HepG2 (cell line): ENCODE data around the gene ARFGAP3. TPM values are rescaled to one million over a fixed set of nuclear protein-coding genes. Genes with fewer than 3 reads are reported as not detected.

Source experiments
- ATAC-seq: fragments of 200-7000 bp; cut with Tn5 transposase; 3 replicates; pipeline ENCODE4 v1.9.1; 2020; ENCODE audit warnings: mild to moderate bottlenecking, moderate library complexity
- BruUV-seq: library from RNA; stranded (reverse); fragments of 400-500 nt; replicated peaks from 2 replicates; lab custom pipeline; 2021; lab: Mats Ljungman, UMichigan
- CTCF ChIA-PET: fragments of 300-600 bp; formaldehyde crosslinking; extraction: SDS; loops from one replicate; lab custom pipeline; 2021; ENCODE audit warnings: low total read pairs, inconsistent platforms, low intra/inter-chr PET ratio; lab: Yijun Ruan, JAX
- POLR2A ChIA-PET: fragments of 350-600 bp; sonication (Branson Sonifier 250); formaldehyde crosslinking; loops from one replicate; lab custom pipeline; 2020; ENCODE audit warnings: antibody characterized with exemption, inconsistent platforms; lab: Yijun Ruan, JAX
- DNase-seq: peaks from one replicate; pipeline ENCODE4 v3.0.0-alpha.2; 2015; ENCODE audit warnings: low spot score
- FAIRE-seq: peaks from 3 replicates; lab custom pipeline; 2011; peaks lifted over from hg19 to GRCh38; lab: Jason Lieb, UNC
- H2AFZ ChIP-seq: one replicate; pipeline ENCODE4 v1.6.1; 2011; ENCODE audit warnings: low read length, inconsistent platforms
- H3K27ac ChIP-seq: fragments of 300-600 bp; 3 replicates; pipeline ENCODE4 v1.8.0; 2011; ENCODE audit warnings: mixed run types, mild to moderate bottlenecking, mixed read lengths, low read length, inconsistent platforms; ENCODE audit not compliant: insufficient read depth; ENCODE audit errors: extremely low read length
- H3K27me3 ChIP-seq, 2 experiments: fragments of 200-600 bp in 1 of 2; 2 replicates in 1 of 2; 3 replicates in 1 of 2; pipeline versions ENCODE4 v1.6.0 to v1.8.0; 2011; ENCODE audit warnings: low read length in 2 of 2, mild to moderate bottlenecking in 2 of 2, moderate library complexity in 2 of 2, inconsistent platforms in 1 of 2; ENCODE audit not compliant: insufficient read depth in 2 of 2, control insufficient read depth in 1 of 2
- H3K36me3 ChIP-seq, 2 experiments: fragments of 200-600 bp in 1 of 2; replicated peaks in 1 of 2; 2 replicates in 1 of 2; 3 replicates in 1 of 2; pipeline versions ENCODE4 v1.5.1 to v1.8.0; 2011; ENCODE audit warnings: low read length in 2 of 2, inconsistent platforms in 1 of 2; ENCODE audit not compliant: insufficient read depth in 2 of 2, control insufficient read depth in 1 of 2
- H3K4me1 ChIP-seq: 2 replicates; pipeline ENCODE4 v1.5.1; 2012; ENCODE audit warnings: low read length, inconsistent platforms; ENCODE audit not compliant: insufficient read depth
- H3K4me2 ChIP-seq: 2 replicates; pipeline ENCODE4 v1.6.0; 2011; ENCODE audit warnings: low read depth, low read length, inconsistent platforms
- H3K4me3 ChIP-seq, 3 experiments: fragments of 200-600 bp in 1 of 3; sonication (generic), shearing (Covaris generic) in 1 of 3; replicated peaks in 1 of 3; 2 replicates each; pipeline ENCODE4 v1.5.1; 2011 to 2016; ENCODE audit warnings: low read length in 3 of 3, inconsistent platforms in 2 of 3, low read depth in 2 of 3, mild to moderate bottlenecking in 2 of 3, control low read depth in 1 of 3, mixed read lengths in 1 of 3; ENCODE audit not compliant: insufficient read depth in 1 of 3
- H3K79me2 ChIP-seq: one replicate; pipeline ENCODE4 v1.6.1; 2011; ENCODE audit warnings: low read length, inconsistent platforms; ENCODE audit not compliant: insufficient read depth
- H3K9ac ChIP-seq: 2 replicates; pipeline ENCODE4 v1.6.0; 2011; ENCODE audit warnings: mild to moderate bottlenecking, low read depth, low read length, inconsistent platforms; ENCODE audit not compliant: insufficient read depth
- H3K9me3 ChIP-seq: 2 replicates; pipeline ENCODE4 v1.5.1; 2012; ENCODE audit warnings: mild to moderate bottlenecking, low read length
- H4K20me1 ChIP-seq: 2 replicates; pipeline ENCODE4 v1.6.0; 2011; ENCODE audit warnings: inconsistent platforms, mild to moderate bottlenecking, low read length, moderate library complexity; ENCODE audit not compliant: insufficient read depth
- ELF3 ChIP-seq: IDR thresholded peaks from 2 replicates; pipeline ENCODE4 v1.6.1; 2016; ENCODE audit warnings: missing genetic modification reagents, missing compliant biosample characterization
- ESRRA ChIP-seq: sonication (generic); formaldehyde crosslinking; IDR thresholded peaks from 2 replicates; pipeline ENCODE4 v1.5.1; 2020; ENCODE audit warnings: mild to moderate bottlenecking, low read depth, missing genetic modification reagents
- FIP1L1 ChIP-seq: fragments of 200-400 bp; formaldehyde crosslinking; IDR thresholded peaks from 2 replicates; pipeline ENCODE4 v1.6.1; 2018; ENCODE audit warnings: low read depth, mild to moderate bottlenecking, low read length, moderate library complexity, borderline replicate concordance; ENCODE audit not compliant: insufficient read depth
- FOXA1 ChIP-seq, 2 experiments: fragments of 450-650 bp in 1 of 2; sonication (generic) in 1 of 2; formaldehyde crosslinking in 1 of 2; IDR thresholded peaks; 2 replicates each; pipeline versions ENCODE4 v1.4.0 to v1.6.1; 2016 to 2020; ENCODE audit warnings: missing genetic modification reagents in 1 of 2
- FOXK2 ChIP-seq: fragments of 450-650 bp; IDR thresholded peaks from 2 replicates; pipeline ENCODE4 v1.6.1; 2016
- KMT2A ChIP-seq: sonication (generic); formaldehyde crosslinking; IDR thresholded peaks from 2 replicates; pipeline ENCODE4 v1.4.0; 2020; ENCODE audit warnings: missing genetic modification reagents
- RORA ChIP-seq: sonication (generic); formaldehyde crosslinking; IDR thresholded peaks from 2 replicates; pipeline ENCODE4 v1.5.0; 2020; ENCODE audit warnings: mild to moderate bottlenecking, missing genetic modification reagents, moderate library complexity
- SUZ12 ChIP-seq: fragments of 150-350 bp; IDR thresholded peaks from 2 replicates; pipeline ENCODE4 v1.6.1; 2014; ENCODE audit warnings: low read depth, low read length
- WIZ ChIP-seq: sonication (generic); formaldehyde crosslinking; IDR thresholded peaks from 2 replicates; pipeline ENCODE4 v1.5.1; 2020; ENCODE audit warnings: mild to moderate bottlenecking, missing genetic modification reagents
- ZFP41 ChIP-seq: sonication (generic); formaldehyde crosslinking; IDR thresholded peaks from 2 replicates; pipeline ENCODE4 v1.4.0; 2020; ENCODE audit warnings: mild to moderate bottlenecking, missing genetic modification reagents, borderline replicate concordance
- ZFP90 ChIP-seq: sonication (generic); formaldehyde crosslinking; IDR thresholded peaks from 2 replicates; pipeline ENCODE4 v1.8.0; 2022; ENCODE audit warnings: missing genetic modification reagents, mild to moderate bottlenecking, inconsistent platforms, borderline replicate concordance
- ZNF138 ChIP-seq: sonication (generic); formaldehyde crosslinking; IDR thresholded peaks from 2 replicates; pipeline ENCODE4 v1.5.0; 2020; ENCODE audit warnings: mild to moderate bottlenecking, low read depth, missing genetic modification reagents
- ZNF264 ChIP-seq: sonication (generic); formaldehyde crosslinking; IDR thresholded peaks from 2 replicates; pipeline ENCODE4 v1.4.0; 2020; ENCODE audit warnings: missing genetic modification reagents
- ZNF34 ChIP-seq: sonication (generic); formaldehyde crosslinking; IDR thresholded peaks from 2 replicates; pipeline ENCODE4 v1.4.0; 2020; ENCODE audit warnings: mild to moderate bottlenecking, missing genetic modification reagents, borderline replicate concordance
- WGBS: methylation state at CpG from one replicate; pipeline ENCODE4 v1.1.6; 2017; ENCODE audit warnings: low lambda C conversion rate; 5-methylcytosine and 5-hydroxymethylcytosine counted together
- in situ Hi-C: cut with HindIII; loops from 2 replicates; pipeline ENCODE4 v1.10.0; 2017; ENCODE audit warnings: low pct_unique_long_range_greater_than_20kb; ENCODE audit not compliant: extremely low pct_ligation_motif_present
- intact Hi-C: fragments of 100-400 bp; cut with micrococcal nuclease; formaldehyde crosslinking; loops from one replicate; pipeline ENCODE4 v1.10.0; 2022; ENCODE audit not compliant: unreplicated experiment
- polyA plus RNA-seq, 8 experiments: library from polyadenylated mRNA; depleted of rRNA in 3 of 8; stranded (reverse) in 7 of 8; unstranded in 1 of 8; fragments of >200 nt; fragmentation: Illumina TruSeq in 4 of 8; extraction: Trizol in 4 of 8; gene quantifications; 2 replicates each; pipeline versions ENCODE4 v1.2.1 to v1.2.3, GENCODE V29; 2011 to 2016; ENCODE audit warnings: low read depth in 4 of 8, missing spikeins in 1 of 8, mixed read lengths in 1 of 8; ENCODE audit not compliant: insufficient read depth in 1 of 8
- total RNA-seq, 5 experiments: library from RNA; depleted of rRNA; stranded (reverse); fragments of >200 nt; fragmentation: Illumina TruSeq; extraction: Trizol; gene quantifications; 2 replicates each; pipeline ENCODE4 v1.2.3, GENCODE V29; 2016; ENCODE audit warnings: low read depth in 1 of 5
- TF ChIP-seq, protein P1 (sequence below): sonication (generic); formaldehyde crosslinking; conservative IDR thresholded peaks from 2 replicates; pipeline ENCODE4 v1.5.0; 2020; ENCODE audit warnings: missing genetic modification reagents
- TF ChIP-seq, protein P2 (sequence below): sonication (generic); formaldehyde crosslinking; conservative IDR thresholded peaks from 2 replicates; pipeline ENCODE4 v1.4.0; 2020; ENCODE audit warnings: missing genetic modification reagents
- TF ChIP-seq, protein P3 (sequence below): sonication (generic); formaldehyde crosslinking; IDR thresholded peaks from 2 replicates; pipeline ENCODE4 v1.5.0; 2020; ENCODE audit warnings: mild to moderate bottlenecking, missing genetic modification reagents

ARFGAP3 gene
- total and polyA plus RNA-seq, 2 of the 13 experiments (the other 11 are each of a cell fraction or from before 2014, with no cell fraction given) = 41.7 to 61.6 TPM

DNA sequence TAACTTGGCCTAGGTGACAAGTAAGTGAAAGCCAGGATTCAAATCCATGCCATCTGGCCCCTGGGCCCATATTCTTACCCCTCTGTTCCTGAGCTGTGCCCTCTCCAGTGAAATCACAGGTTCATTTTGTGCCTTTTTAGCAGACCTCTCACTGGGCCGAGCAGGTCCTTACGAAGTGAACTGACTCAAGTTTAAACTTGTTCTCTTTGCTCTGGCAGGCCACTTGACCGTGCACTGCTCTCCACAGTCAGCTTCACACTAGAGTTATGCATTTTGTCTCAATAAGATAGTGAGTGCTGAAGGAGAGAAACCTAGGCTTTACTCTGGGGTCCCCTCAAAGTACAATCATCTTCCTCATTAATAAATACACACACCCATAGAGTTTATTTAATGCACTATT is 40.7 kb downstream of the ARFGAP3 start:
- H3K9me3 ChIP-seq = no peaks in the 10 kb centered on the region
- in situ Hi-C loops = no loop called here
- FAIRE-seq (no peak), ATAC-seq (no peak), DNase-seq (no peak)
- WGBS = 97% methylated on average over 3 of the region's 3 CpGs
- no peak overlapping the region for H3K27ac ChIP-seq
- no peaks in the 10 kb centered on the region for H3K79me2 ChIP-seq
- ChIA-PET POLR2A (no interaction called here), CTCF (no interaction called here)
- H2AFZ ChIP-seq = no peak overlapping the region
- intact Hi-C loops = no loop called here
- H4K20me1 ChIP-seq = no peaks in the 10 kb centered on the region
- TF ChIP-seq ZFP41 (CRISPR knock-in tag) (no peak), ELF3 (CRISPR knock-in tag) (no peak), SUZ12 (no peak), FIP1L1 (no peak), ESRRA (CRISPR knock-in tag) (no peak), ZNF138 (no peak), WIZ (CRISPR knock-in tag) (no peak), ZFP90 (no peak), RORA (CRISPR knock-in tag) (no peak), FOXA1 (IDR thresholded peaks at IDR 0.05) (no peak), FOXA1 (CRISPR knock-in tag; IDR thresholded peaks at IDR 0.05) (no peak), ZNF34 (CRISPR knock-in tag) (no peak), KMT2A (CRISPR knock-in tag) (no peak), ZNF264 (CRISPR knock-in tag) (no peak), FOXK2 (no peak)
- TF ChIP-seq, protein P1, sequence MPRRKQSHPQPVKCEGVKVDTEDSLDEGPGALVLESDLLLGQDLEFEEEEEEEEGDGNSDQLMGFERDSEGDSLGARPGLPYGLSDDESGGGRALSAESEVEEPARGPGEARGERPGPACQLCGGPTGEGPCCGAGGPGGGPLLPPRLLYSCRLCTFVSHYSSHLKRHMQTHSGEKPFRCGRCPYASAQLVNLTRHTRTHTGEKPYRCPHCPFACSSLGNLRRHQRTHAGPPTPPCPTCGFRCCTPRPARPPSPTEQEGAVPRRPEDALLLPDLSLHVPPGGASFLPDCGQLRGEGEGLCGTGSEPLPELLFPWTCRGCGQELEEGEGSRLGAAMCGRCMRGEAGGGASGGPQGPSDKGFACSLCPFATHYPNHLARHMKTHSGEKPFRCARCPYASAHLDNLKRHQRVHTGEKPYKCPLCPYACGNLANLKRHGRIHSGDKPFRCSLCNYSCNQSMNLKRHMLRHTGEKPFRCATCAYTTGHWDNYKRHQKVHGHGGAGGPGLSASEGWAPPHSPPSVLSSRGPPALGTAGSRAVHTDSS (CRISPR knock-in tag) = no peak
- TF ChIP-seq, protein P2, sequence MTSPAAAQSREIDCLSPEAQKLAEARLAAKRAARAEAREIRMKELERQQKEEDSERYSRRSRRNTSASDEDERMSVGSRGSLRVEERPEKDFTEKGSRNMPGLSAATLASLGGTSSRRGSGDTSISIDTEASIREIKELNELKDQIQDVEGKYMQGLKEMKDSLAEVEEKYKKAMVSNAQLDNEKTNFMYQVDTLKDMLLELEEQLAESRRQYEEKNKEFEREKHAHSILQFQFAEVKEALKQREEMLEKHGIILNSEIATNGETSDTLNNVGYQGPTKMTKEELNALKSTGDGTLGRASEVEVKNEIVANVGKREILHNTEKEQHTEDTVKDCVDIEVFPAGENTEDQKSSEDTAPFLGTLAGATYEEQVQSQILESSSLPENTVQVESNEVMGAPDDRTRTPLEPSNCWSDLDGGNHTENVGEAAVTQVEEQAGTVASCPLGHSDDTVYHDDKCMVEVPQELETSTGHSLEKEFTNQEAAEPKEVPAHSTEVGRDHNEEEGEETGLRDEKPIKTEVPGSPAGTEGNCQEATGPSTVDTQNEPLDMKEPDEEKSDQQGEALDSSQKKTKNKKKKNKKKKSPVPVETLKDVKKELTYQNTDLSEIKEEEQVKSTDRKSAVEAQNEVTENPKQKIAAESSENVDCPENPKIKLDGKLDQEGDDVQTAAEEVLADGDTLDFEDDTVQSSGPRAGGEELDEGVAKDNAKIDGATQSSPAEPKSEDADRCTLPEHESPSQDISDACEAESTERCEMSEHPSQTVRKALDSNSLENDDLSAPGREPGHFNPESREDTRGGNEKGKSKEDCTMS = no peak
- TF ChIP-seq, protein P3, sequence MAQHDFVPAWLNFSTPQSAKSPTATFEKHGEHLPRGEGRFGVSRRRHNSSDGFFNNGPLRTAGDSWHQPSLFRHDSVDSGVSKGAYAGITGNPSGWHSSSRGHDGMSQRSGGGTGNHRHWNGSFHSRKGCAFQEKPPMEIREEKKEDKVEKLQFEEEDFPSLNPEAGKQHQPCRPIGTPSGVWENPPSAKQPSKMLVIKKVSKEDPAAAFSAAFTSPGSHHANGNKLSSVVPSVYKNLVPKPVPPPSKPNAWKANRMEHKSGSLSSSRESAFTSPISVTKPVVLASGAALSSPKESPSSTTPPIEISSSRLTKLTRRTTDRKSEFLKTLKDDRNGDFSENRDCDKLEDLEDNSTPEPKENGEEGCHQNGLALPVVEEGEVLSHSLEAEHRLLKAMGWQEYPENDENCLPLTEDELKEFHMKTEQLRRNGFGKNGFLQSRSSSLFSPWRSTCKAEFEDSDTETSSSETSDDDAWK = no peak
- no TSS peak for BruUV-seq
- no peak overlapping the region for H3K4me3 ChIP-seq
- H3K4me1 ChIP-seq = peaks cover 18% of the 10 kb centered on the region
- H3K27me3 ChIP-seq = no peaks in the 10 kb centered on the region
- peaks cover 4 to 33% of the 10 kb centered on the region in 2 experiments for H3K36me3 ChIP-seq
- no peak overlapping the region for H3K9ac ChIP-seq
- no peak overlapping the region for H3K4me2 ChIP-seq
